ENCODE measurements around the gene CARMIL3.

The CARMIL3 gene

DNA sequence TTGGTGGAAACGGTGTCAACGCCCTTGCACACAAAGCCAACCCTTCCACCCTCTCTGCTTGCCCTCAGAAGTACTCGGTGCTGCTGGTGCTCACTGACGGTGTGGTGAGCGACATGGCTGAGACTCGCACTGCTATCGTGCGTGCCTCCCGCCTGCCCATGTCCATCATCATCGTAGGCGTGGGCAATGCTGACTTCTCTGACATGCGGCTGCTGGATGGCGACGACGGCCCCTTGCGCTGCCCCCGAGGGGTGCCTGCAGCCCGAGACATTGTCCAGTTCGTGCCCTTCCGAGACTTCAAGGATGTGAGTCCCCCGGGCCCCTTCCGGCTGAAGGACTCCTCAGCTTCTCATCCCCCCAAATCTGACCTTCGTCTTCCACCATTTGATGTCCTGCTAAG is 25.3 kb downstream of the CARMIL3 start:
- DNase-seq: no peak

DNA sequence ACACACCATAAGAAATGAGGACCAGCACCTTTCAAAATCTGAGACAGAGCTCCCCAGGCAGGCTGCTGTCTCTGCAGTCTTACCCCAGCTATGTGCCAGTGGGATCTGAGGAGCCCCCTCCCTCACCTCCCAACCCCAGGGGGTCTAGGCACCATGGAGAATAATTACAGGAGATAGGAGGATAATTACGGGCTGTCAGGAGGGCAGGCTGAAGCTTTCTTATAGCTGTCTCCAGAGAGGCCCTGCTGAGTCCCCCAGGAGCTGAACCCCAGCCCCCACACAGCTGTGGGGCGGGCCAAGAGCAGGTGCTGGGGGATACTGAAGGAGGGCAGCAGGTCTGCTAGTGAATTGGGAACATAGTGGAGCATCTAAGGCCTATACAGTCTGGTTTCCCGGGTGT is 26.3 kb downstream of the CARMIL3 start:
- no peak for DNase-seq

- no peak for DNase-seq
Observed at GRCh38 chr14:24079491-24080141, 27.8 kb downstream of the CARMIL3 start.

- DNase-seq: no peak
Observed at GRCh38 chr14:24080142-24080530, 28.3 kb downstream of the CARMIL3 start.

GRCh38 chr14:24080888-24081738 is 29.3 kb downstream of the CARMIL3 start:
- DNase-seq: peak; percentile 75

- DNase-seq: no peak
Observed at GRCh38 chr14:24081739-24082211, 30.0 kb downstream of the CARMIL3 start.

- DNase-seq: no peak
Observed at GRCh38 chr14:24082411-24083080, 30.7 kb downstream of the CARMIL3 start.

DNA sequence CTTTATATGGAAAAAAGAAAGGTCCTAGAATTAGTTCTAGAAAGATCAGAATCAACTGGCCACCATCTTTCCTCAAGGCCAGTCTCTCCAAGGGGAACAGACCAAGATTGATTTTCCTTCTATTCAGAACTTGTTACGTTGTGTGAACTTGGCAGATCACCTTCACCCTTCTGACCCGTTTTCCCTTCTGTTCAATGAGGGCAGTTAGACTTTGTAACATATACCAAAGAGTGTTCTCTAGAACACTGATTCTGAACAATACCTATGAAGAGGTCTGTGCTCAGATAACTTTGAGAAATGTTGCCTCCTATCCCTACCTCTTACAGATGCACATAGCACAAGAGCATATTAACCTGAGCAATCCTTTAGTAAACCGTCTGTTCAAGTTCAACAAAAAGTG is 31.7 kb downstream of the CARMIL3 start:
- DNase-seq: no peak

DNA sequence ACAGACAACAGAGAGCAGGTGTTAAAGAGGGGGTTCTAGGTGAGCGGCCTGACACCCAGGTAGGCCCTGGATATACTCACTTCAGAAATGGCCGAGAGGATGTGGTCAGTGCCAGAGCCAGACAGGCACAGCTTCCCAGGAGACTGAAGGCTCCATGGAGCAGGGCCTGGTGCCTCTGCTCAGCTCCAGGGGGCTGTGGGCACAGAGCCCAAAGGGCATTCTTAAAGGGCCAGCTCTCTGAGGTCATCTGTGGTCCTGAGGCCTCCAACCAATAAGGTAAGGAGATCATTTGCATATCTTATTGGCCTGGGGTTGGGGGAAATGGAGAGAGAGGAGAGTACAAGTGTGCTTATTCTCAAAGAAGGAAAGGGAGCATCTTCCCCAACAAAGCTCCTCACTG is 32.6 kb downstream of the CARMIL3 start:
- DNase-seq: no peak

- no peak for DNase-seq
Observed at GRCh38 chr14:24085215-24085614, 33.4 kb downstream of the CARMIL3 start.

- no peak for DNase-seq
Observed at GRCh38 chr14:24086193-24086955, 34.6 kb downstream of the CARMIL3 start.

DNA sequence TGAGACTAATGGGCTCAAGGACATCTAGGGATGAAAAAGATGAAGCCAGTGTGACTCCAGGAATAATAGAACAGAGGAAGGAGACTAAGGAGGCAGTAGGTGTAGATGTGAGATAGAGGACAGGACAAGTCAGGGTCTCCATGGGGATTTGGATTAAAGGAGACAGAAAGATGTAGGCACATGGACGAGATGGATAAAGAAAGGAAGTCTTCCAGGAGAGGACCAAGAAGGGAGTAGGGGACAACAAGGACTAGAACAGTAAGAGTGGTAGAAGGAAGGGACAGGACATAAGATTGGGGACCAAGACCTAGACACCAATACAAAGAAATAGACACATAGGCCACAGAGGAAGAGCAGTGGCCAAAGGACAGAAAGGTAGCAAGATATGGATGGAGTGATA is 35.2 kb downstream of the CARMIL3 start:
- no peak for DNase-seq

GRCh38 chr14:24088095-24088494 is 36.3 kb downstream of the CARMIL3 start:
- no peak for DNase-seq

GRCh38 chr14:24089890-24090289 is 38.1 kb downstream of the CARMIL3 start:
- DNase-seq: no peak

DNA sequence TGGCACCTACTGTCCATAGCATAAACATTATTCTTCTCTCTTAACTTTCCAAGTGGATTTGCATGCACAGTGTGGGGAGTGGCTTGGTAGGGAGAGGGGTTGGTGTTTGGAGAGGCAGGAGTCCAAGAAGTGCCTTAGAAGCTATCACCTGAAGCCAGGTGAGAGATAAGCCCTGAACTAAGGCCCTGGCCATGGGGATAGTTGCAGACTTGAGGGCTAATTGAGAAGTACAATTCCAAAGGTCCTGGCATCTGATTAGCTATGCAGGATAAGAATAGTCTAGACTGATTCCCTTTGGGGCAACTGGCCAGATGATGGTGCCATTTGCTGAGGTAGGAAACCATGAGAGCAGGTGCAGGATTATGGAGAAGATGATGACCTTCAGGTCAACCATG is 40.3 kb downstream of the CARMIL3 start:
- no peak for DNase-seq

- no peak for DNase-seq
Observed at GRCh38 chr14:24092505-24093206, 40.8 kb downstream of the CARMIL3 start.

DNA sequence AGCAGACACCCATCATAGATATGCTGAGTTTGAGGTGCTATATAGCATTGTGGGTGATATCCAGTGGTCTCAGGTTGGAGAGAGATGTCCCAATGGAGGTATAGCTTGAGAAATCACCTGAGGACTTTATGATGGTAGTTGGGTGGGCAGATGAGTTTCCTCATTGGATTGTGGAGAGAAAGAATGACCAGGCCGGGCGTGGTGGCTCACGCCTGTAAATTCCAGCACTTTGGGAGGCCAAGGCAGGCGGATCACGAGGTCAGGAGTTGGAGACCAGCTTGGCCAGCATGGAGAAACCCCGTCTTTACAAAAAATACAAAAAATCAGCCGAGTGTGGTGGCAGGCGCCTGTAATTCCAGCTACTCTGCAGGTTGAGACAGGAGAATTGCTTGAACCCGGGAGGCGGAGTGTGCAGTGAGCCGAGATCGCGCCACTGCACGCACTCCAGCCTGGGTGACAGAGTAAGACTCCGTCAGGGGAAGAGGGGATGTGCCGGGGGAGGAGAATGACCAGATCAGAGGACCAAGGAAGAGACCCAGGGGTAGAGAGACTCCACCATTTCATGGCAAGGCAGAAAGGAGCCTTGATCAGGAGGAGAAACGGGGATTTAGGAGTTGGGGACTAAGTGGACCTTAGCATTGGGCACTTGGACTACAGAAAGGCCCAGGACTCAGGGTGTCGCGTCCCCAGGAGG is 41.5 kb downstream of the CARMIL3 start:
- DNase-seq: no peak

- peak; percentile 91 for DNase-seq
Observed at GRCh38 chr14:24093901-24094840, 42.4 kb downstream of the CARMIL3 start, which contains the start of gene PCK2. Gene PCK2, plus strand, starts transcription at chr14:24094311. Its CDS starts 95 bp downstream, at chr14:24094406.

DNA sequence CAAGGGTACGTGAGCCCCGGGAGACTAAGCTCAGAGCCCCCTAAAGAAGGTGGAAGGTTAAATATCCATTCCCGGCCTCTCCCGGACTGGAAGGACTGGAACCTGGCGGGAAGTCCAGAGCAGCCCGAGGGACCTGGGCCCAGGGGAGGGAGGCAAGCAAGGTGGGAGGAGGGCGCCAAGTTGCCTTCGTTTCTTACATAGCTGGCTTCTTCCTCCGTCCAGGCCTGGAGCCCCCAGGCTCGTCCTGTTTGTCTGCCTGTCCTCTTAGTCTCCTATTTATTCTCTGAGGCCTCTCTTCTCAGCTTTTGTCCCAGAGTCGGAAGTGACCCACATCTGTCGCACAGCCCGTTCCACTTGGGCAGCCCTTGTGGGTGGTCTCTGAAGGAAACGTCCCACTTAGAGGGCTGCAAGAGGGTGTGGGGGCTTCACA is 43.0 kb downstream of the CARMIL3 start:
- peak; percentile 28 for DNase-seq
